Liver (tissue), 3 donors: ENCODE results near the gene RAB38.

ENCODE experiments used
- HNF4A ChIP-seq, 2 donors: conservative IDR thresholded peaks; 2 replicates each; pipeline ENCODE4 v1.6.1; 2016; ENCODE audit warnings: antibody characterized with exemption in 2 of 2, mild to moderate bottlenecking in 2 of 2
- TF ChIP-seq, protein P1 (sequence below): fragments of 150-350 bp; IDR thresholded peaks from 2 replicates; pipeline ENCODE4 v1.5.1; 2017; ENCODE audit warnings: improper control_type of control experiment, low read depth, low read length; ENCODE audit not compliant: missing input control
- donor health status: healthy.
- donor health status: healthy.

DNA sequence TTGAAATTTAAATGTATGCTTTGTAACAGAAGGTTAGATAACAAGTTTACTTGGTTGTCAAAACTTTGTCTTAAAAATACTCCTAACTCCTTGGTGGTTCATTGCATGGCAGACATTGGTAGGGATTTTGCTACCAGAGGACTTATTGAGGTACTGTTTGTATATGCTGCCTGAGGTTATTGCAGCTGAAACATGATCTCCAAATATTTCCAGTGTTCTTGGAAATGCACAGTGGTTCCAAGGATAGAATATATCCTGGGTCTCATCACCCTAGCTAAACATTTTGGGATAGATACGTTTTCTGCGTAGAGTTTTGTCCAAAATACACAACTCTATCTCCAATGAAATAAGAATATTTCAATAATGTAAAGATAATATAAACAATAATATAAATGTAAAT, 109.2 kb downstream of the RAB38 start:
- TF ChIP-seq HNF4A (conservative IDR thresholded peaks at IDR 0.05), result no peak
- TF ChIP-seq, protein P1, sequence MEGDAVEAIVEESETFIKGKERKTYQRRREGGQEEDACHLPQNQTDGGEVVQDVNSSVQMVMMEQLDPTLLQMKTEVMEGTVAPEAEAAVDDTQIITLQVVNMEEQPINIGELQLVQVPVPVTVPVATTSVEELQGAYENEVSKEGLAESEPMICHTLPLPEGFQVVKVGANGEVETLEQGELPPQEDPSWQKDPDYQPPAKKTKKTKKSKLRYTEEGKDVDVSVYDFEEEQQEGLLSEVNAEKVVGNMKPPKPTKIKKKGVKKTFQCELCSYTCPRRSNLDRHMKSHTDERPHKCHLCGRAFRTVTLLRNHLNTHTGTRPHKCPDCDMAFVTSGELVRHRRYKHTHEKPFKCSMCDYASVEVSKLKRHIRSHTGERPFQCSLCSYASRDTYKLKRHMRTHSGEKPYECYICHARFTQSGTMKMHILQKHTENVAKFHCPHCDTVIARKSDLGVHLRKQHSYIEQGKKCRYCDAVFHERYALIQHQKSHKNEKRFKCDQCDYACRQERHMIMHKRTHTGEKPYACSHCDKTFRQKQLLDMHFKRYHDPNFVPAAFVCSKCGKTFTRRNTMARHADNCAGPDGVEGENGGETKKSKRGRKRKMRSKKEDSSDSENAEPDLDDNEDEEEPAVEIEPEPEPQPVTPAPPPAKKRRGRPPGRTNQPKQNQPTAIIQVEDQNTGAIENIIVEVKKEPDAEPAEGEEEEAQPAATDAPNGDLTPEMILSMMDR, result no peak
